ENCODE data around the gene CHST14. TPM values are rescaled to one million over a fixed set of nuclear protein-coding genes. Genes with fewer than 3 reads are reported as not detected.

Gene CHST14
- total RNA-seq, 1 donor from 2014 or later = 25.7 TPM

DNA sequence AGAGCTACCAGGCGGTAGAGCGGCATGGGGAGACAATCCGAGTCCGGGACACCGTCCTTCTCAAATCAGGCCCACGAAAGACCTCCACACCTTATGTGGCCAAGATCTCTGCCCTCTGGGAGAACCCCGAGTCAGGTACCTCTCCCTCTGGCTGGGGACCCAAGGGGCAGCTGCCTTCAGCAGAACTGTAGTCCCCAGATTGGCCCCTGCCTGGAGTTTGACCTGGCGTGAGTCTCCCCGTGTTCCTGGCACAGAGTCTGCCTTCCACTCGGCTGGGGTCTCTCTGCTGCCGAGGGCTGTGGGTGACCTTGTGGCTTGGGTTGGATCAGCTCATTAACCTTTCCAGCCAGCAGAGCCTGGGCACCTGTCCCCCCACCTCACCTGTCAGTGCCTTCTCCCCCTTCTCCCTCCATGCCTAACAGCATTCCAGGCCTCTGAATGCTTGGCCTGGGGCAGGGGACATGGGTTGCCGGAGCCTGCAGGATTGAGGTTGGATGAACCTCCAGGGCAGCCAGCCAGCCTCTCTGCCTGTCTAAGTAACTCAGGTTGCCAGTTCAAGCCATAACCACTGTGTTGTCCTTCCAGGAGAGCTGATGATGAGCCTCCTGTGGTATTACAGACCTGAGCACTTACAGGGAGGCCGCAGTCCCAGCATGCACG lies 6.8 kb upstream of the CHST14 start:
- H2AFZ ChIP-seq (ENCODE audit: low read depth, low read length) = no peak overlapping the region
- H3K27me3 Mint-ChIP-seq (ENCODE audit: low read depth, unreplicated experiment) = no peaks in the 10 kb centered on the region

GRCh38 chr15:40464595-40465185 lies 6.1 kb upstream of the CHST14 start:
- H3K4me2 ChIP-seq (ENCODE audit: low read length) = no peak overlapping the region
- no peaks in the 10 kb centered on the region for H3K4me1 ChIP-seq (ENCODE audit: insufficient read depth, low read length)
- TF ChIP-seq EZH2 (IDR thresholded peaks at IDR 0.05; ENCODE audit: insufficient read depth, low read length) (no peak), CTCF (IDR thresholded peaks at IDR 0.05; ENCODE audit: insufficient read depth, low read depth, low read length) (no peak)
- Mint-ChIP-seq H3K36me3 (ENCODE audit: low read depth, unreplicated experiment) (peaks cover 23% of the 10 kb centered on the region), H3K4me3 (ENCODE audit: unreplicated experiment) (no peak overlapping the region), H3K27me3 (ENCODE audit: low read depth, unreplicated experiment) (no peaks in the 10 kb centered on the region), H3K4me1 (ENCODE audit: low read depth, unreplicated experiment) (peaks cover 2% of the 10 kb centered on the region), H3K9me3 (ENCODE audit: unreplicated experiment) (no peaks in the 10 kb centered on the region), H3K27ac (ENCODE audit: unreplicated experiment) (no peak overlapping the region)
- H3K9ac ChIP-seq (ENCODE audit: low read length) = no peak overlapping the region
- no peak overlapping the region for H3K27ac ChIP-seq (ENCODE audit: low read depth, low read length)
- FAIRE-seq (no peak), DNase-seq (ENCODE audit: low read depth) (no peak)
- H3K79me2 ChIP-seq (ENCODE audit: insufficient read depth, low read length) = peaks cover 9% of the 10 kb centered on the region
- H3K9me3 ChIP-seq (ENCODE audit: insufficient read depth, low read depth, low read length) = no peaks in the 10 kb centered on the region
- peaks cover 44% of the 10 kb centered on the region for H4K20me1 ChIP-seq (ENCODE audit: insufficient read depth, low read length)
- no peaks in the 10 kb centered on the region for H3K27me3 ChIP-seq (ENCODE audit: insufficient read depth, low read length)
- H2AFZ ChIP-seq (ENCODE audit: low read depth, low read length) = no peak overlapping the region
- H3K4me3 ChIP-seq (ENCODE audit: insufficient read depth, low read depth, low read length) = no peak overlapping the region
- H3K36me3 ChIP-seq (ENCODE audit: insufficient read depth, low read length) = peaks cover 17% of the 10 kb centered on the region

More for the DNA sequence above, 6.8 kb upstream of the CHST14 start:
- Histone ChIP-seq H3K36me3 (ENCODE audit: insufficient read depth, low read length) (peaks cover 17% of the 10 kb centered on the region), H3K4me1 (ENCODE audit: insufficient read depth, low read length) (no peaks in the 10 kb centered on the region), H3K9ac (ENCODE audit: low read length) (no peak overlapping the region), H3K9me3 (ENCODE audit: insufficient read depth, low read depth, low read length) (no peaks in the 10 kb centered on the region), H3K4me2 (ENCODE audit: low read length) (no peak overlapping the region), H3K4me3 (ENCODE audit: insufficient read depth, low read depth, low read length) (no peak overlapping the region), H4K20me1 (ENCODE audit: insufficient read depth, low read length) (peaks cover 51% of the 10 kb centered on the region), H3K27me3 (ENCODE audit: insufficient read depth, low read length) (no peaks in the 10 kb centered on the region), H3K27ac (ENCODE audit: low read depth, low read length) (no peak overlapping the region), H3K79me2 (ENCODE audit: insufficient read depth, low read length) (peaks cover 9% of the 10 kb centered on the region)
- DNase-seq (ENCODE audit: low read depth) (no peak), FAIRE-seq (no peak)
- Mint-ChIP-seq H3K27ac (ENCODE audit: unreplicated experiment) (no peak overlapping the region), H3K9me3 (ENCODE audit: unreplicated experiment) (no peaks in the 10 kb centered on the region), H3K4me1 (ENCODE audit: low read depth, unreplicated experiment) (no peaks in the 10 kb centered on the region), H3K4me3 (ENCODE audit: unreplicated experiment) (no peak overlapping the region), H3K36me3 (ENCODE audit: low read depth, unreplicated experiment) (peaks cover 20% of the 10 kb centered on the region)
- TF ChIP-seq EZH2 (IDR thresholded peaks at IDR 0.05; ENCODE audit: insufficient read depth, low read length) (no peak), CTCF (IDR thresholded peaks at IDR 0.05; ENCODE audit: insufficient read depth, low read depth, low read length) (no peak)

- H3K4me1 Mint-ChIP-seq (ENCODE audit: low read depth, unreplicated experiment) = peaks cover 3% of the 10 kb centered on the region
- H3K27ac Mint-ChIP-seq (ENCODE audit: unreplicated experiment) = no peak overlapping the region
- no peaks in the 10 kb centered on the region for H3K9me3 Mint-ChIP-seq (ENCODE audit: unreplicated experiment)
- no peak overlapping the region for H2AFZ ChIP-seq (ENCODE audit: low read depth, low read length)
- H3K79me2 ChIP-seq (ENCODE audit: insufficient read depth, low read length) = peaks cover 1% of the 10 kb centered on the region
- FAIRE-seq (no peak), DNase-seq (ENCODE audit: low read depth) (no peak)
- H3K4me3 Mint-ChIP-seq (ENCODE audit: unreplicated experiment) = no peak overlapping the region
- peaks cover 5% of the 10 kb centered on the region for H3K4me1 ChIP-seq (ENCODE audit: insufficient read depth, low read length)
- H3K27me3 ChIP-seq (ENCODE audit: insufficient read depth, low read length) = no peaks in the 10 kb centered on the region
- peaks cover 17% of the 10 kb centered on the region for H3K36me3 ChIP-seq (ENCODE audit: insufficient read depth, low read length)
- H3K4me3 ChIP-seq (ENCODE audit: insufficient read depth, low read depth, low read length) = no peak overlapping the region
- H3K9ac ChIP-seq (ENCODE audit: low read length) = no peak overlapping the region
- H3K36me3 Mint-ChIP-seq (ENCODE audit: low read depth, unreplicated experiment) = peaks cover 23% of the 10 kb centered on the region
- no peak overlapping the region for H3K27ac ChIP-seq (ENCODE audit: low read depth, low read length)
- no peaks in the 10 kb centered on the region for H3K27me3 Mint-ChIP-seq (ENCODE audit: low read depth, unreplicated experiment)
- H4K20me1 ChIP-seq (ENCODE audit: insufficient read depth, low read length) = peaks cover 31% of the 10 kb centered on the region
- H3K9me3 ChIP-seq (ENCODE audit: insufficient read depth, low read depth, low read length) = no peaks in the 10 kb centered on the region
- TF ChIP-seq CTCF (IDR thresholded peaks at IDR 0.05; ENCODE audit: insufficient read depth, low read depth, low read length) (no peak), EZH2 (IDR thresholded peaks at IDR 0.05; ENCODE audit: insufficient read depth, low read length) (no peak)
- no peak overlapping the region for H3K4me2 ChIP-seq (ENCODE audit: low read length)
Observed at GRCh38 chr15:40465939-40466338, 4.8 kb upstream of the CHST14 start.
